H9 (cell line): ENCODE data around the gene LDLRAD4. TPM values are rescaled to one million over a fixed set of nuclear protein-coding genes. Genes with fewer than 3 reads are reported as not detected.

ENCODE experiments used
- DNase-seq: peaks from one replicate; pipeline ENCODE4 v3.0.0-alpha.2; 2017
- H2AFZ ChIP-seq: one replicate; pipeline ENCODE4 v1.6.1; 2013; ENCODE audit warnings: mild to moderate bottlenecking, low read length, control low read depth, moderate library complexity
- H2AK5ac ChIP-seq: 2 replicates; pipeline ENCODE4 v1.6.1; 2013; ENCODE audit warnings: low read length, control low read depth, mixed read lengths; ENCODE audit not compliant: insufficient read length
- H2BK120ac ChIP-seq: one replicate; pipeline ENCODE4 v1.6.1; 2013; ENCODE audit warnings: low read depth, mild to moderate bottlenecking, low read length, control low read depth, inconsistent platforms; ENCODE audit not compliant: poor library complexity, severe bottlenecking
- H2BK12ac ChIP-seq: 2 replicates; pipeline ENCODE4 v1.6.1; 2013; ENCODE audit warnings: low read length, control low read depth, mixed read lengths, low read depth; ENCODE audit not compliant: insufficient read length
- H2BK15ac ChIP-seq: 2 replicates; pipeline ENCODE4 v1.6.1; 2013; ENCODE audit warnings: low read depth, low read length, control low read depth
- H2BK20ac ChIP-seq: one replicate; pipeline ENCODE4 v1.6.1; 2013; ENCODE audit warnings: low read depth, mild to moderate bottlenecking, low read length, control low read depth, inconsistent platforms; ENCODE audit not compliant: poor library complexity, severe bottlenecking
- H2BK5ac ChIP-seq: 2 replicates; pipeline ENCODE4 v1.6.1; 2013; ENCODE audit warnings: low read length, control low read depth, mixed read lengths; ENCODE audit not compliant: insufficient read length
- H3K14ac ChIP-seq: 2 replicates; pipeline ENCODE4 v1.6.1; 2013; ENCODE audit warnings: low read length, control low read depth; ENCODE audit not compliant: insufficient read depth
- H3K18ac ChIP-seq: 2 replicates; pipeline ENCODE4 v1.6.1; 2013; ENCODE audit warnings: low read depth, mild to moderate bottlenecking, mixed read lengths, low read length, control low read depth; ENCODE audit not compliant: insufficient read length
- H3K23ac ChIP-seq: 2 replicates; pipeline ENCODE4 v1.6.1; 2013; ENCODE audit warnings: low read length, control low read depth, mixed read lengths, low read depth; ENCODE audit not compliant: insufficient read length
- H3K23me2 ChIP-seq: 2 replicates; pipeline ENCODE4 v1.6.1; 2013; ENCODE audit warnings: low read depth, mild to moderate bottlenecking, mixed read lengths, low read length, control low read depth; ENCODE audit not compliant: insufficient read length, poor library complexity, severe bottlenecking
- H3K27ac ChIP-seq: 2 replicates; pipeline ENCODE4 v1.5.1; 2013; ENCODE audit warnings: low read length, control low read depth, mixed read lengths, low read depth; ENCODE audit not compliant: insufficient read length
- H3K27me3 ChIP-seq: 2 replicates; pipeline ENCODE4 v1.6.1; 2013; ENCODE audit warnings: low read length, control low read depth, inconsistent platforms; ENCODE audit not compliant: insufficient read depth
- H3K4ac ChIP-seq: 2 replicates; pipeline ENCODE4 v1.6.1; 2013; ENCODE audit warnings: low read depth, mild to moderate bottlenecking, control low read depth, inconsistent platforms, low read length, moderate library complexity
- H3K4me1 ChIP-seq: 2 replicates; pipeline ENCODE4 v1.6.1; 2013; ENCODE audit warnings: low read length, control low read depth, inconsistent platforms; ENCODE audit not compliant: insufficient read depth
- H3K4me2 ChIP-seq: 2 replicates; pipeline ENCODE4 v1.6.1; 2013; ENCODE audit warnings: low read length, control low read depth, mixed read lengths; ENCODE audit not compliant: insufficient read length, insufficient read depth
- H3K56ac ChIP-seq: 2 replicates; pipeline ENCODE4 v1.6.1; 2013; ENCODE audit warnings: low read depth, mild to moderate bottlenecking, mixed read lengths, low read length, control low read depth; ENCODE audit not compliant: insufficient read length
- H3K79me1 ChIP-seq: 2 replicates; pipeline ENCODE4 v1.6.1; 2013; ENCODE audit warnings: low read depth, mild to moderate bottlenecking, moderate library complexity, low read length, control low read depth, inconsistent platforms; ENCODE audit not compliant: insufficient read depth, poor library complexity, severe bottlenecking
- H3K79me2 ChIP-seq: 2 replicates; pipeline ENCODE4 v1.6.1; 2013; ENCODE audit warnings: low read length, control low read depth, inconsistent platforms; ENCODE audit not compliant: insufficient read depth
- H3K9ac ChIP-seq: 2 replicates; pipeline ENCODE4 v1.6.1; 2013; ENCODE audit warnings: low read length, control low read depth, mixed read lengths; ENCODE audit not compliant: insufficient read length; ENCODE audit errors: extremely low read depth
- H3K9me3 ChIP-seq: one replicate; pipeline ENCODE4 v1.6.1; 2013; ENCODE audit warnings: low read depth, low read length, inconsistent platforms; ENCODE audit not compliant: control insufficient read depth
- H3T11ph ChIP-seq: one replicate; pipeline ENCODE4 v1.6.1; 2013; ENCODE audit warnings: mild to moderate bottlenecking, low read length, control low read depth, inconsistent platforms
- H4K20me1 ChIP-seq: one replicate; pipeline ENCODE4 v1.6.1; 2013; ENCODE audit not compliant: control insufficient read depth, insufficient read length, insufficient read depth
- H4K5ac ChIP-seq: 2 replicates; pipeline ENCODE4 v1.6.1; 2013; ENCODE audit warnings: low read depth, mild to moderate bottlenecking, mixed read lengths, low read length, control low read depth; ENCODE audit not compliant: insufficient read length
- H4K8ac ChIP-seq: replicated peaks from 2 replicates; pipeline ENCODE4 v1.6.1; 2013; ENCODE audit warnings: low read length, control low read depth, mixed read lengths, low read depth; ENCODE audit not compliant: insufficient read length
- H4K91ac ChIP-seq: 2 replicates; pipeline ENCODE4 v1.6.1; 2013; ENCODE audit warnings: low read depth, mild to moderate bottlenecking, moderate library complexity, mixed read lengths, low read length, control low read depth; ENCODE audit not compliant: insufficient read length
- H3K27ac Mint-ChIP-seq, 3 experiments: 2 replicates in 2 of 3; 3 replicates in 1 of 3; pipeline ENCODE4 v1.8.0; 2020 to 2021; ENCODE audit warnings: mixed read lengths in 3 of 3, mild to moderate bottlenecking in 1 of 3, moderate library complexity in 1 of 3
- H3K27me3 Mint-ChIP-seq: 2 replicates; pipeline ENCODE4 v1.8.0; 2021; ENCODE audit warnings: low read depth, mild to moderate bottlenecking, moderate library complexity, mixed read lengths
- H3K36me3 Mint-ChIP-seq, 3 experiments: 2 replicates in 2 of 3; 3 replicates in 1 of 3; pipeline ENCODE4 v1.8.0; 2020 to 2021; ENCODE audit warnings: low read depth in 3 of 3, mixed read lengths in 3 of 3; ENCODE audit not compliant: insufficient read depth in 1 of 3
- H3K4me1 Mint-ChIP-seq, 2 experiments: 2 replicates each; pipeline ENCODE4 v1.8.0; 2020; ENCODE audit warnings: mixed read lengths in 2 of 2
- H3K4me3 Mint-ChIP-seq, 2 experiments: 2 replicates in 1 of 2; 3 replicates in 1 of 2; pipeline ENCODE4 v1.8.0; 2020 to 2021; ENCODE audit warnings: mild to moderate bottlenecking in 2 of 2, mixed read lengths in 2 of 2, moderate library complexity in 1 of 2
- H3K9me3 Mint-ChIP-seq, 2 experiments: 2 replicates in 1 of 2; 3 replicates in 1 of 2; pipeline ENCODE4 v1.8.0; 2020; ENCODE audit warnings: mild to moderate bottlenecking in 2 of 2, mixed read lengths in 2 of 2, moderate library complexity in 1 of 2
- WGBS: extraction: QIAGEN DNeasy Blood & Tissue Kit; methylation state at CpG from one replicate; pipeline ENCODE4 v1.1.7; 2013; ENCODE audit warnings: missing lambda C conversion rate, low lambda C conversion rate, mixed read lengths; ENCODE audit not compliant: insufficient read length; ENCODE audit errors: extremely low coverage; 5-methylcytosine and 5-hydroxymethylcytosine counted together
- total RNA-seq: library from RNA; stranded (reverse); gene quantifications from 2 replicates; pipeline ENCODE4 v1.2.1, GENCODE V29; 2021
- TF ChIP-seq, protein P1 (sequence below): fragments of 200-600 bp; sonication (generic); conservative IDR thresholded peaks from 3 replicates; pipeline ENCODE4 v1.8.0; 2021; ENCODE audit warnings: antibody characterized with exemption, mild to moderate bottlenecking

The LDLRAD4 gene
- total RNA-seq, 1 experiment from 2014 or later: 3.9 TPM

DNA sequence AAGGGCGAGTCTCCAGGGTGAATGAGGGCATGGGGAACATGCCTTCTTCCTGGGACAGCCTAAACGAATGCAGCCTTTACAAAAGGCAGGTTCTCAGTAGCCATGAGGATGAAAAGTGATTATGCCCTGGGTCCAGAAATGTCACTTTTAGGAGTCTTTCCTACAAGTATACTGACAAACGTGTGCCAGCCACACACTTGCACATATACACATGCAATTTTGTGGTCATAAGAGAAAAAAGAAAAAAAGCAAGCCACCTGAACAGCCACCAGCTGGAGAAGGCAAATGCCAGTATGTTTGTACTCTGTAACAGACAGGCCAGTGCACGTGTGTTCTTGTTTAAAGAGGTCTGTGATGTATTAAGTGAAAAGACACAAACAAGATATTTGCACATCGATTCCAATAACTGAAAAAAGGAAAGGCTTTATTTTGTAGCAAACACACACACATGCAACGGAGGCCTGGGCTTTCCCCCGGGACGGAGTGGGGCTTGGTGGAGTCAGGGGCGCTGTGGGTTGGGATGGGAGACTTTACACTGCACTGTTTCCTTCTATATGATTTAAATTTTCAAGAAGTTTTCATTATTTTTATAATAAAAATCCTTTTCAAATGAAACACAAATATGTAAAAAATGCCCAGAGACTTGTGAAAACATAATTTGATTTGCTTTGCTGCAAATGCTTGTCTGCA, 399.4 kb downstream of the LDLRAD4 start:
- no peak overlapping the region for H3K27ac Mint-ChIP-seq
- Histone ChIP-seq H3K23ac (no peak overlapping the region), H3K4me2 (no peak overlapping the region), H3K23me2 (no peaks in the 10 kb centered on the region), H4K20me1 (no peaks in the 10 kb centered on the region), H3T11ph (no peak overlapping the region), H2BK5ac (no peak overlapping the region), H3K79me1 (no peaks in the 10 kb centered on the region), H2BK120ac (no peak overlapping the region), H3K4ac (no peak overlapping the region), H4K8ac (no peak overlapping the region), H3K18ac (no peak overlapping the region), H3K27ac (no peak overlapping the region), H3K56ac (no peak overlapping the region), H4K5ac (no peak overlapping the region), H2AK5ac (no peak overlapping the region), H4K91ac (no peak overlapping the region), H2AFZ (no peak overlapping the region), H2BK12ac (no peak overlapping the region), H3K79me2 (no peaks in the 10 kb centered on the region), H3K27me3 (no peaks in the 10 kb centered on the region), H3K9ac (no peak overlapping the region), H2BK20ac (no peak overlapping the region), H3K9me3 (no peaks in the 10 kb centered on the region), H3K14ac (no peak overlapping the region), H3K4me1 (no peaks in the 10 kb centered on the region), H2BK15ac (no peak overlapping the region)
- TF ChIP-seq, protein P1, sequence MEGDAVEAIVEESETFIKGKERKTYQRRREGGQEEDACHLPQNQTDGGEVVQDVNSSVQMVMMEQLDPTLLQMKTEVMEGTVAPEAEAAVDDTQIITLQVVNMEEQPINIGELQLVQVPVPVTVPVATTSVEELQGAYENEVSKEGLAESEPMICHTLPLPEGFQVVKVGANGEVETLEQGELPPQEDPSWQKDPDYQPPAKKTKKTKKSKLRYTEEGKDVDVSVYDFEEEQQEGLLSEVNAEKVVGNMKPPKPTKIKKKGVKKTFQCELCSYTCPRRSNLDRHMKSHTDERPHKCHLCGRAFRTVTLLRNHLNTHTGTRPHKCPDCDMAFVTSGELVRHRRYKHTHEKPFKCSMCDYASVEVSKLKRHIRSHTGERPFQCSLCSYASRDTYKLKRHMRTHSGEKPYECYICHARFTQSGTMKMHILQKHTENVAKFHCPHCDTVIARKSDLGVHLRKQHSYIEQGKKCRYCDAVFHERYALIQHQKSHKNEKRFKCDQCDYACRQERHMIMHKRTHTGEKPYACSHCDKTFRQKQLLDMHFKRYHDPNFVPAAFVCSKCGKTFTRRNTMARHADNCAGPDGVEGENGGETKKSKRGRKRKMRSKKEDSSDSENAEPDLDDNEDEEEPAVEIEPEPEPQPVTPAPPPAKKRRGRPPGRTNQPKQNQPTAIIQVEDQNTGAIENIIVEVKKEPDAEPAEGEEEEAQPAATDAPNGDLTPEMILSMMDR: no peak
- WGBS: no CpG with 5 or more reads among the region's 9 CpGs
- no peaks in the 10 kb centered on the region for H3K27me3 Mint-ChIP-seq
- peaks cover 0 to 2% of the 10 kb centered on the region in 2 experiments; a peak in 1 of 4 replicates for H3K4me1 Mint-ChIP-seq
- H3K9me3 Mint-ChIP-seq: no peaks in the 10 kb centered on the region
- H3K4me3 Mint-ChIP-seq: no peak overlapping the region
- H3K36me3 Mint-ChIP-seq: peaks cover 0 to 2% (median 0%) of the 10 kb centered on the region in 3 experiments; a peak in 2 of 7 replicates
- DNase-seq: no peak
